Measurements from ENCODE around the gene DUSP22.

DNA sequence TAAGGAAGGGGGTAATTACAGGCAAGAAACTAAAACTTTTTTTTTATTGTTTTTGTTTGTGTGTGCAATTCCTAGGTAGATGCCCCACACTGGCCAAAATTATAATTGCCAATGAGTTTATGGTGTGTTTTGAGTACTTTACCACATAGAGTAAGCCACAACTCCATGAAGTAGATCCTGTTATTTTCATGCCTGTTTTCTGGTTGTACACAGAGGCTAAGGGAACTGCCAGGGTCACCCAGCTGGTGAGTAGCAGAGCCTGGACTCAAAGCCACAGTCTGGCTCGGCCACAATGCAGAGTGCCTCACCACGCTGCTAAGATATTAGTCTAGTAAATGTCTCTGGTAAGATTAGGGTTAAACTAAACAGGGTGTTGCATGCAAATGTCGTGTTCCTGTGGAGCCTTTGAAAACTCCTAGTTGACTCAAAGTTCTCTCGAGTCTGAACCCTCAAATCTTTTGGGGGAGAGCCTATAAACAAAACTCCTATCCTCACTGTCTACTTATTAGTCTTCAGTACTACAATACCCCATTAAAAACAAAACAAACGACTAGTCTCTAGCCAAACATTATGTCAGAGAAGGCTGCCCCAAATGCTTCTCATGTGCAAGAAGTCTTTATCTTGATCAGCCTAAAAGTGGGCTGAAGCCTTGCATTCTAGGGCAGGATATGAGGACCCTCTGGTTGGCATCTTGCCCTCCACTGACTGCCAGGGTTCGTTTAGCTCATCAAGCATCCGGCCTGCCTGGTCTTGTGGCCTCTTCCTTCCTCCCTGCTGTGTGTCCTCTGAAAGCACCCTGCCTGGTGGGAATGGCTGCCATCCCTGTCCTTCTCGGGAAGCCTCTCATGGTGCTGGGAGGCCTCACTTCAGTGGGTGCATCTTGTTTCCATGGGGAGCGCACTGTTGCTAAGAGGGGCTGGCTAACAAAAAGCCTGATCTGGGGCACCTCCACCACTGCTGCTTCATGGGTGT lies 4.2 kb downstream of the DUSP22 start:
- TF ChIP-seq, protein P1, sequence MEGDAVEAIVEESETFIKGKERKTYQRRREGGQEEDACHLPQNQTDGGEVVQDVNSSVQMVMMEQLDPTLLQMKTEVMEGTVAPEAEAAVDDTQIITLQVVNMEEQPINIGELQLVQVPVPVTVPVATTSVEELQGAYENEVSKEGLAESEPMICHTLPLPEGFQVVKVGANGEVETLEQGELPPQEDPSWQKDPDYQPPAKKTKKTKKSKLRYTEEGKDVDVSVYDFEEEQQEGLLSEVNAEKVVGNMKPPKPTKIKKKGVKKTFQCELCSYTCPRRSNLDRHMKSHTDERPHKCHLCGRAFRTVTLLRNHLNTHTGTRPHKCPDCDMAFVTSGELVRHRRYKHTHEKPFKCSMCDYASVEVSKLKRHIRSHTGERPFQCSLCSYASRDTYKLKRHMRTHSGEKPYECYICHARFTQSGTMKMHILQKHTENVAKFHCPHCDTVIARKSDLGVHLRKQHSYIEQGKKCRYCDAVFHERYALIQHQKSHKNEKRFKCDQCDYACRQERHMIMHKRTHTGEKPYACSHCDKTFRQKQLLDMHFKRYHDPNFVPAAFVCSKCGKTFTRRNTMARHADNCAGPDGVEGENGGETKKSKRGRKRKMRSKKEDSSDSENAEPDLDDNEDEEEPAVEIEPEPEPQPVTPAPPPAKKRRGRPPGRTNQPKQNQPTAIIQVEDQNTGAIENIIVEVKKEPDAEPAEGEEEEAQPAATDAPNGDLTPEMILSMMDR (IDR thresholded peaks at IDR 0.05), result no peak
- TF ChIP-seq POLR2A (IDR thresholded peaks at IDR 0.05), result no peak
